Stimulated activated CD8-positive, alpha-beta memory T cell treated with anti-CD3 and anti-CD28 coated beads, Interleukin-4, amount 100 ng/mL, for 1 hour (primary cell): ENCODE measurements around the gene COMT.
"Not testable (repeated sequence)": the region's sequence is repeated elsewhere in the genome, so short reads cannot be mapped to it uniquely, and the experiment has no call there.

Experiments
- DNase-seq, 2 donors: peaks; one replicate each; pipeline ENCODE4 v3.0.0-alpha.2; 2020; ENCODE audit warnings: low read depth in 2 of 2, low spot score in 1 of 2

COMT gene

DNA sequence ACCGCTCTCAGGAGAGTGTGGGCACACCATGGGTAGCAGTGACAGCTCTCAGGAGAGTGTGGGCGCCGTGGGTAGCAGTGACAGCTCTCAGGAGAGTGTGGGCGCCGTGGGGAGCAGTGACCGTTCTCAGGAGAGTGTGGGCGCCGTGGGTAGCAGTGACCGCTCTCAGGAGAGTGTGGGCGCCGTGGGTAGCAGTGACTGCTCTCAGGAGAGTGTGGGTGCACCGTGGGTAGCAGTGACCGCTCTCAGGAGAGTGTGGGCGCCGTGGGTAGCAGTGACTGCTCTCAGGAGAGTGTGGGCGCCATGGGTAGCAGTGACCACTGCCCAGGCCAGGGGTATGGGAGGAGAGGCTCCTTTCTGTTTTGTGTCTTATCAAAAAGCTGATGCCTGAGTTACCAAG lies 33.7 kb upstream of the COMT start:
- DNase-seq, result not testable (repeated sequence)

DNA sequence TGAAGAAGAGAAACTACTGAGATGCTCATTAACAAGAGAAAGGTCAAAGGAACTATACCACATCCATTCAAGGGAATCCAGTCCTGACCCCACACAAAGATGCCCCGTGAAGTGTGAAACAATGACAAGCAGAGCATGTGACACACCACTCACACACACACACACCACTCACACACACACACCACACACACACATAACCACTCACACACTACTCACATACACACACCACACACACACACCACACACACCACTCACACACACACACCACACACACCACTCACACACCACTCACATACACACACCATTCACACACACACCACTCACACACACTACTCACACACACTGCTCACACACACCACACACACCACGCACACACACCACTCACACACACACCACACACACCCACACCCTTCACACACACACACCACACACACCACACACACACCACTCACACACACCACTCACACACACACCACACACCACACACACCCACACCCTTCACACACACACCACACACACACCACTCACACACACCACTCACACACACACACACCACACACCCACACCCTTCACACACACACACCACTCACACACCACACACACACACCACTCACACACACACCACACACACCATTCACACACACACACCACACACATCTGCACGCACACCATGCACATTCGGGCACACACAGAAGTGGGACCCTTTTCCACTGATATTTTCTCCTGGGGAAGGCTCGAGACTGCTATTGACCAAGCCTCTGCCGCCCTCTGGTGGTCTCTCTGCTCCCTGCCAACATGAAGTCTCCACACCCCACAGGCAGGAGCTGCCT lies 32.0 kb upstream of the COMT start:
- peak; percentile 66 to 74 for DNase-seq

DNA sequence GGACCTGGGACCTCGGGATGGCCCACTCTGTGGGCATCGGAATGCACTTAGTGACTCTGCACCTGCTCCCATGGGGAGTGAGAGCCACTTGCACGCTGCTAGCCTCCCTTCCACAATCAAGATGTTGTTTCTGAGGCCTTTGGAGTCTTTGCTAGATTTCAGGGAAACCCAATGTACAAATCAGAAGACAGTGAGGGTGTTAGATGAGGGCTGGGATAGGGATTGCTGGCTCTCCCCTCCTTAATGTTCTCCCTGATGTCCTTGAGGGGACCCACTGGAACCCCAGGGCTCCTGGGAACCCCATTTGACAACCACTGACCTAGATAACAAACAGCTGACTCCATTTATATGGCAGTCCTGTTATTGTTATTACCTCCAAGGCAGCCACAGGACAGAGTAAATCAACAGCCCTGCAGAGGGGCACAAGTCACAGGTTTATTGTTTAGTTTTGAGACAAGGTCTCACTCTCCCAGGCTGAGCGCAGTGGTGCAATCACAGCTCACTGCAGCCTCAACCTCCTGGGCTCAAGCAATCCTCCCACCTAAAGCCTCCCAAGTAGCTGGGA lies 31.3 kb upstream of the COMT start:
- DNase-seq, result no peak

DNA sequence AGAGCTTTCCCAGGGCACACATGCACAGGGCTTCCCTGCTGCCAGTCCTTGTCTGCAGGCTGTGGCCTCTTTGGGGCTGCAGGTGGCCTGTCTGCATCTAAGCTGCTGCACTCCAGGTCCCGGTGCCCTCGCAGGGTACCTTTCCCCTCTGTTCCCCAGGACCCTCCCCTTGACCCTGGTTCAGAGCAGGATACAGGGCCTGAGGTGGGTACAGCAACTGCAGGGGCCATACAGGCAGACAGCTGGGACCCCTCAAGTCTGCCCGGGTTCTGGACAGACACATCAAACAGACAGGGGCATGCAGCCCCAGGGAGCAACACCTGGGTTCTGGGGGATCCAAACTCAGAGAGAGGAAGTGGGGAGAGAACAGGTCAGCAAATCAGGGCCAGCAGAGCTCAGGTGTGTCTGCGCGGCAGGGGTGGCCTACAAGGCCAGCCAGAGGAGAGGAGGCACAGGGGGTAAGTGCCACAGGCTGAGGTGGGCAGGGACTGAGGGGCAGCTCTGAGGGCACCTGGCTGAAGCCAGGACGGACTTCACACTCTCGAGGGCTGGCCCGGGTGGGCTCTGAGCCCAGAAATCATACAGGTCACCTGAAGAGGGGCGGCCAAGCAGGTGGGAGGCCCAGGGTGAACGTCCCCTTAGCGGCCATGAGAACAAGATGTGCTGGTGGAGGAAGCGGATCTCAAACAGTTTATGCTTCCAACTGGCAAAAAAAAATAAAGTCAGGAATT lies 29.9 kb upstream of the COMT start:
- DNase-seq, result no peak

DNA sequence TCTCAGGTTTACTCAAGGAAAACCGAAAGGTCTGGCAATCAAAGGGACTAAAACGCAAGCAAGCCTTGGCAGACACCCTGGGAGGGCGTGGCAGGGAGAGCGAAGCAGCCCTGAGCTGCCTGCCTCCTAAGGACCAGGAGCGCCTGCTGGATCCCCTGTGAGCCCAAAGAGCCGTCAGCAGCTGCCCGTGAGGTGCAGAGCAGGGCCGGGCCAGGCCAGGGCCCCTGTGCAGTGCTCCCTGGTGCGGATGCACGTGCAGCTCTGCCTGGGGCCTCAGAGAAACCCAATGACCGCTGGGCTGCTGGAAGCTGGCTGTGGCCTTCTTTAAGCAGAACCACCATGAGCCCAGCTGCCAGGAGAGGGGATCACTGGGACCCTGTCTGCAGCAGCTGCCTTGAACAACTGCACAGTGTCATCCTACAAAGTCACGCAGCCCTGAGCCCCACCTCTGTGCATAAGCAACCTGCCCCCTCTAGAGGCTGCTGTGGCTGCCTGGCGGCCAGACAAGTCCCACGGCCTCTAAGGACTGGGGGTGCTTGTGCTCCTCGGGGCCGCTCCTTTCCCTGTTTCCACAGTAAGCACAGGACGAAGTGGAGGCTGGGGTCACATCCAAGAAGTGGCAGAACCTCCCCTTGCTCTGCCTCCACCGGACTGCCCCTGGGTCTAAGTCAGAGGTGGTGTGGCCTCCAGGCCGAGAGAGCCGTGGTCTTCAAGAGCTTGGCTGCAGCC lies 29.1 kb upstream of the COMT start:
- no peak for DNase-seq

DNA sequence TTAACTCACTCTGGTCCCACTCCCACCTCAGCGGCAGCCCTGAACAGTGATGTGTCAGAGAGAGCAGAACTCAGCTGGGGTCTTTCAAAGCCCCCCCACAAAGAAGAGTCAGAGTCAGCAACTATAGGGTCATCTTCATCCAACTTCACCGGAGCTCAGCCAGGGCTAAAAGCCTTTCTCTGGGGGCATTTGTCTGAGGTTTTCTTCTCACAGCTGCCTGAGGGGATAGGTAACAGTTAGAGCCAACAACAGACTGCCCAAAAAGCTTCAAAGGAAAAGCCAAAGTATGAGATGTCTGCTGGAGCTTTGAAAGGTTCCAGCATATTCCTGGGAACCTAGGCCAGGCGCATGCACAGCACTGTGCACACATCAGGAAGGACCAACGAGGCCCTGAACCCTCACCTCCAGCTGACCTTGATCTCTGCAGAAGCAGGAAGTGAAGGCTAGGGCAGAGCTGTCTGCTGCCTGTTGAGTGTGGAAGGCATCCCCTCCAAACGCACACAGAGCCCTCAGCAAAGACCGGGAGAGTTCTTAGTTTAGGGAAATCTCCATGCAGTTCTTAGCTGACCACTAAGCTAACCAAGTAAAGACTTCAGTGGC lies 28.1 kb upstream of the COMT start:
- no peak for DNase-seq

DNA sequence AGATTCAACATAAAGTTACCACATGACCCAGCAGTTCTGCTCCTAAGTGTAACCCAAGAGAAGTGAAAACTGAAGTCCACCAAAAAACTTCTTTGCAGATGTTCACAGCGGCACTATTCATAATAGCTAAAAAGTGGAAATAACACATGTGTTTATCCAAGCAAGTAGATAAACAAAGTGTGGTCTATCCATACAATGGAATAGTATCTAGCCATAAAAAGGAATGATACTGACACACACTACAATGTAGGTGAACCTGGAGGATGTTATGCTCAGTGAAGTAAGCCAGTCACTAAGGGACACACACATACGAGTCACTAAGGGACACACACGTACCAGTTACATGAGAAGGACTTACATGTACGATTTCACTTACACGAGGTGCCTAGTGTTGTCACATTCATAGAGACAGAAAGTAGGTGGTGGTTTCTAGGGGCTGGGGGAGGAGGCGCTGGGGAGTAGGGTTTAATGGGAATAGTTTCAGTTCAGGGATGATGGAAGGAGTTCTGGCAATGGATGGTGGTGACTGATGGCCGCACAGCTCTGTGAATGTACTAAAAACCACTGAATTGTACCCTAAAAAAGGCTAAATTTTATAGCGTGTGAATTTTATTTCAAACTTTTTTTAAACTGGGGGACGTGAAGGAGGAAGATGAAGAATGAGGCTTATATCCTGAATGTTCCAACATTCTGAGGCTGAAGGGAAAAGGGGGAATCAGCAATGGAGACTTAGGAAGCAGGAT lies 27.2 kb upstream of the COMT start:
- no peak for DNase-seq

DNA sequence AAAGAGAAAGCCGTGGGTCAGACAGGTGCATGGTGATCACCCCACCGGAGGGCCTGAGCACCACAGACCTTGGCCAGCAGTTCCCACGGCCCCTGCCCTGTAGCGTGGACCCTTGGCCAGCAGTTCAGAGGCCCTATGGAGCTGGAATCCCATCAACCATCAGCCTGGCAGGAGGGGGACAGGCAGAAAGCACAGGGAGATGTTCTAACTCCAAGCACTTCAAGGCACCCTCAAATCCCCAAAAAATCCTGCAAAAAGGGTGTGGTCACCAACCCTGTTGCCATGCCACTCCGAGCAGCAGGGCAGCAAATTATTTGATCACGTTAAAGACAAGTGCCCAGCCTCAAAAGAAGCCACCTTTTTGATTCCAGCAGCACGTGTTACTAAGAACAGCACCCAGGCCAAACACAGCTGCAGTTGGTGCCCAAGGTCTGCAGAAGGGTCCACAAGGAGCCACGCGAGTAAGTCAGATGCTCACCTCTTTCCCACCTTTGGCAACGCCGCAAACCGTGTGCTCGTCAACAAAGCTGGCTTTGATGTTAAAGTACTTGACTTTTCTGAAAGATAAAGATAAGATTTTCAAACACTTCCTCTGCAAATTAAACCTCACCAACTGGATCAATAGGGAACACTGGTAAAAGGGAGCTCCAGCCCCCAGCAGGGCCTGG lies 26.2 kb upstream of the COMT start:
- no peak for DNase-seq

DNA sequence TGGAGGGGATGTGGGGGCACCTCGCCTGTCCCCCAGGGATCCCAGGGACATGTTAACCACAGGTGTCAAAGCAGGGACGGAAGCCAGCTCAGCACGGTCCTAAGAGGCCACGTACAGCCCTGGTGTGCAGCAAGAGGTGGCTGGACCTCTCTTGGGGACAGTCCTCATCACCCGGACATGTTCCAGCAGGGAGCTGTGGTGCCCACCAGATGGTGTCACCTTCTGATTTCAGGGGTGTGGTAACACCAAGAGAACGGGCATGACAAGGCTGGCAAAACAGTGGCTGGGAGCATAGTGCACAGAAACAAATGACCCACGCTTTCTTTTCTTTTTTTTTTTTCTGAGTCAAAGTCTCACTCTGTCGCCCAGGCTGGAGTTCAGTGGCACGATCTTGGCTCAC lies 25.6 kb upstream of the COMT start:
- no peak for DNase-seq

DNA sequence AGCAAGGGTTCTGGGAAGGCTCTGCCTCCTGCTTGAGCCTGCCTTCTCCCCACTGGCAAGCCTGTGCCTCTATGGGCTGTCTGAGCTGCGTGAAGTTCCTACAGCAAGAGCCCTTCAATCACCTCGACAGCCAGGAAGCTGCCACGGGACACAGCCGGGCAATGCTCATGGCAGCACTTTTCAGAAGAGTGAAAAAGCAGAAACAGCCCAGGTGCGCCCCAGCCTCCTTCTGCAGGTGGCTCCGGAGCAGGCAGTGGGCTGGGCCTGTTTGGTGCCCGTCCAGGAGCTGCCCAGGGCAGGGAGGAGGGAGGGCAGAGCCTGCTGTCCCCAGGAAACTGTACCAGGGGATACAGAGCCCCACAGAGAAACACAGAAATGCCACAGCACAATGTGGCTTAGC lies 24.6 kb upstream of the COMT start:
- no peak for DNase-seq

DNA sequence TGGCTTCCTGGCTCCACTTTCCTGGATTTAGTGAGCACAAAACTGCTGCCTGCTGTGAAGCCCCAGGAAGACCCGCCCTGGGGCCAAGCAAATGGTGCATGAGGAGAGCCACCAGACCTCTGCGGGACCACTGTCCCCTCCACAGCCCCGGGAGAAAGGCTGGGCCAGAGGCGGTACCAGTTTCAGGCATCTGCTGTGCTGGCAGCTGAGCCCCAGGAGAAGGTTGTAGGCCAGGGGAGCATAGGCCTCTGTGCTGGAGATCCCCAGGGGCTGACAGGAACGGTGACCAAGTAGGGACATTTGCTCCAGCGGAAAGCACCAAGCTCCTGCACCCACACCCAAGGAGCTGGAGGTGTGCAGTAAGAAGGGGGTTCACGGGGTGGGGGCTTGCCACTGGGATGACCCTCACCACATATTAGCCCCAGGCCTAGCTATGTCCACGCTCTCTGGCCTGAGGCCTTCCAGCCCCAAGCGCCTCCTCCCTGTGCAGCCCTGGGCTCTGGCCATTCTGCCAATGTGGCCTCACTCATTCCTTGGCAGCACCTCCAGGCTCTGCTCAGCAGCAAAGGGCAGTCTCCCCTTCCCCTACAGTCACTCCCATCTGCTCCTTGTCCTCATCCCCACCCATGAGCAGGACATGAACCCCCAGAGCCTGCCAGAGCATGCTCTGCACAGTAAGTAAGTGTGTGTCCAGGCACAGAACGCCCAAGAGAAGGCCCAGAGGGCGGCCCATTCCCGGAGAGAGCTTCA lies 24.0 kb upstream of the COMT start:
- DNase-seq, result no peak

DNA sequence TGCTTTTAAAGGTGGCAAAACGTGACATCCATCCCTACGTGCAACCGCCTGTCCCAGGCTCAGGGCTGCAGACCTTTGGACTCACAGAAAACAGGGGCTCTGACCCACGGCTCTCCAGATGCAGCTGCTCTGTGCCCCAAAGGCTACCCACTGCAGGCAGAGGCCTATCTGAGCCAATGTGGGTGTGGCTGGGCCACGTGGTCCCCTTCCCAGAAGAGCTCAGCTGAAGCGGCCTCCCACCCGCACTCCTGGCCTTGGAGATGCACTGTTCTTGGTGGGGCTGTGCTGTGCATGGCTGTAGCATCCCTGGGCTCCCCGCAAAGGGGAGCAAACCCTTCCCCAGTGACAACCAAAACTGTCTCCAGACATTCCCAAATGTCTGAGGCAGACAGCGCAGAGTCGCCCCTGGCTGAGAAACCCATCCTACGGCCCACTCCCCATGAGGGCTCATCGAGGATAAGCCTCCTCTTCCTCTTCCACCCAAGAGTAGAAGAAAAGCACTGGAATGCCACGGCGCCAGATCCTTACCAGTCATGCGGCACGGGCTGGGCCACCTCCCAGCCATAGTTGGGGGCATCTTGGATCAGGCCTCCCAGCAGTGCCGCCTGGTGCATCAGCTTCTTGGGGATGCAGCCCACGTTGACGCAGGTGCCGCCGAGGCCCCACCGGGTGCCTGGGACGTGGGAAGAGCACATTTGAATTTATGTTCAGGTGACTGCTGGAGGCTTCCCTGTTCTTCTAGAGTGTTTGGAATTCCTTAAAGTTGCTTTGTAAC lies 23.1 kb upstream of the COMT start:
- DNase-seq, result no peak

DNA sequence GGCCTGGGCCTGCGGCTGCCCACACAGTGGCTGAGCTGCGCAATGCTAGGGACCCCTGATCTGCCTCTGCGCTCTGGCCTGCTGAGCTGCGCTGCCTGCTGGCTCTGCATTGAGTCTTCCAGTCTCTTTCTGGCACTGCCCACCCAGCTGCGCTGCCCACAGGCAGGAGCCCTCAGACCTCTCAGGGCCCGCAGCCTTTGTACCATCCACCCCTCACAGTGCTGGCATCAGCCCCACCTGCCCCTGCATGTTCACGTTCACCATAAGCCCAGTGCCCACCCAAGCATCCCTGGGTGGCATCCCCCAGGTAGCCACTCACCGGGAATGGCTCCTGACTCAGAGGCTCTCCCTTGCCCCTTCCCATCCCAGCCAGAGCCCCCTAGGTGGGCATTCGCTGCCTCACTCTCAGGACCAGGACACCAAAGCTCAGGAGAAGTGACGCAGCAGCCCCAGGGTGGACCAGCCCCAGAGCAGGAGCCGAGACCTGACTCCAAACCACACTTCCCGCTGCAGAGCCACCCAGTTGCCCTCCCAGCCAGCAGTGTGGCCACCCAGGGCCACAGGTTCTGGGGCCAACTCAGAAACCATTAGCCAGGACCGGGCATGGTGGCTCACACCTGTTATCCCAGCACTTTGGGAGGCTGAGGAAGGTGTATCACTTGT lies 21.7 kb upstream of the COMT start:
- DNase-seq, result no peak

DNA sequence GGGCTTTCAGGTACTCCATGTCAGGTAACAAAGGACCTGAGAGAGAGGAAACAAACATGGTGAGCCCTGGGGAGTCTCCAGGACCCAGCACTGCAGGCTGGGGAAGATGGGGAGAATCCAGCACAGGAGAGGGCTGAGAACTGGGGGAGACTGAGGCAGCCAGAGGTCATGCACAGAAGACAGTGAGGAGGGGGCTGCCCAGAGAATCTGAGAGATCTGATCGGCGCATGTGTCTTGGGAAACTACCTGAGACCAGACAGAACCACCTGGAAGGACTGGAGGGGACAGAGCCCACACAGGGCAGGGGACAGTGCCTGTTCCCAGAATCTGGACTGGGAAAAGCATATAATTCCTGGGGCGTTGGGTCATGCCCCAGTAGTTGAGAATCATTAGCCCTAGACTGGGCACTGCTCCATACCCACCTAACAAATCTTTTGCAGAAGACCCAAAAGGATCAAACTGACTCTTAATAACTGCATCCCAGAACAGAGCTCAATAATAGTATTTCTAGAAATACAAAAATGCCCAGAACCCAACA lies 20.0 kb upstream of the COMT start:
- no peak for DNase-seq

DNA sequence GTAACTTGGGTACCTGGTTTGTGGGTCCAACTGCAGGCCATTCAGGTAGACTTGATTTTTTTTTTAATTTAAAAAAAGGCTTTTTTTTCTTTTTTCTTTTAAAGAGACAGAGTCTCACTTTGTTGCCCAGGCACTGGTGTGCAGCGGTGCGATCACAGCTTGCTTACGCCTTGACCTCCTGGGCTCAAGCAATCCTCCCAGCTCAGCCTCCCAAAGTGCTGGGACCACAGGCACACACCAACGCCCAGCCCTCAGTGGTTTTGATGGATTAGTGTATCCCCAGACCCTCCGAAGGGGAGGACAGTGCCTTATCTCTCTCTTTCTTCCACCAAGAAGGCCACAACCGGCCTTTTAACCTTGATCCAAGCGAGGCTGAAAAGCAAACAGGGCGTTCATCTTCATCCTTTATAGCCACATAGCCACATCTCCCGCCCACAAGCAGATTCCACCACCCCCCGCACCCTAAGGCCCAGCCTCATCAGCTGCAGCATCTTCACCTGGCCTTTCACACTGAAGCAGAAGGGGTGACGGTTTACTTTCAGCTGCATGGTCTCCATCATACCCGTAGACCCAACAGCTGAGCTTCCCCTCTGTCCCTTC lies 17.6 kb upstream of the COMT start:
- no peak for DNase-seq

DNA sequence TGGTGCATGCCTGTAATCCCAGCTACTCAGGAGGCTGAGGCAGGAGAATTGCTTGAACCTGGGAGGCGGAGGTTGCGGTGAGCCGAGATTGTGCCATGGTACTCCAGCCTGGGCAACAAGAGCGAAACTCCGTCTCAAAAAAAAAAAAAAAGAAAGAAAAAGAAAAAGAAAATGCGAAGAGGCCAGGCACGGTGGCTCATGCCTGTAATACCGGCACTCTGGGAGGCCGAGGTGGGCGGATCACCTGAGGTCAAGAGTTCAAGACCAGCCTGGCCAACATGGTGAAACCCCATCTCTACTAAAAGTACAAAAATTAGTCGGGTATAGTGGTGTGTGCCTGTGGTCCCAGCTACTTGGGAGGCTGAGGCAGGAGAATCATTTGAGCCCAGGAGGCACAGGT lies 15.5 kb upstream of the COMT start:
- not testable (repeated sequence) for DNase-seq

DNA sequence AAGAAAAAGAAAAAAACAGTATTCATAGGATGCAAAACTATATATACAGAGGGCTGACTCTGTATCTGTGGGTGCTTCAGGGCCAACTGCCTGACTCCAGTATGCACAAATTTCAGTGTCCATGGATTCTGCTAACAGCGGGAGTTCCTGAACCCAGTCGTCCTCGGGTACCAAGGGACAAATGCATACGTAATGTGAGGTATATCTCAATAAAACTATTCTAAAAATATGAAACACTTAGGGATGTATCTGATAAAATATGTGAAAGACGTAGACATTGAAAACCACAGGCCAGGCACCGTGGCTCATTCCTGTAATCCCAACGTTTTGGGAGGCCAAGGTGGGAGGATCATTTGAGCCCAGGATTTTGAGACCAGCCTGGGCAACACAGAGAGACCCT lies 13.9 kb upstream of the COMT start:
- no peak for DNase-seq
